GM15510 (cell line): ENCODE data around the gene FREM1.

Source experiments
- POLR2A ChIP-seq: IDR thresholded peaks from 3 replicates; pipeline ENCODE4 v1.6.1; 2011; ENCODE audit warnings: borderline replicate concordance; ENCODE audit not compliant: insufficient read length; ENCODE audit errors: extremely low read depth

Gene FREM1

GRCh38 chr9:14819183-14819582, 91.0 kb downstream of the FREM1 start:
- no peak for TF ChIP-seq POLR2A

GRCh38 chr9:14814249-14814628, 96.0 kb downstream of the FREM1 start:
- no peak for TF ChIP-seq POLR2A

- TF ChIP-seq POLR2A = no peak
Observed at GRCh38 chr9:14813336-14814248, 96.6 kb downstream of the FREM1 start.

GRCh38 chr9:14812806-14813205, 97.4 kb downstream of the FREM1 start:
- TF ChIP-seq POLR2A = no peak

GRCh38 chr9:14811844-14812243, 98.4 kb downstream of the FREM1 start:
- TF ChIP-seq POLR2A = no peak

- TF ChIP-seq POLR2A = no peak
Observed at GRCh38 chr9:14806941-14807520, 103.2 kb downstream of the FREM1 start.

GRCh38 chr9:14799030-14799429, 111.2 kb downstream of the FREM1 start:
- no peak for TF ChIP-seq POLR2A

GRCh38 chr9:14797435-14797834, 112.8 kb downstream of the FREM1 start:
- TF ChIP-seq POLR2A = no peak

- no peak for TF ChIP-seq POLR2A
Observed at GRCh38 chr9:14793389-14793788, 116.8 kb downstream of the FREM1 start.

- TF ChIP-seq POLR2A = no peak
Observed at GRCh38 chr9:14790628-14791027, 119.6 kb downstream of the FREM1 start.

- TF ChIP-seq POLR2A = no peak
Observed at GRCh38 chr9:14788846-14789245, 121.4 kb downstream of the FREM1 start.

- TF ChIP-seq POLR2A = no peak
Observed at GRCh38 chr9:14783358-14783757, 126.9 kb downstream of the FREM1 start.

- no peak for TF ChIP-seq POLR2A
Observed at GRCh38 chr9:14782286-14783051, 127.8 kb downstream of the FREM1 start.

- TF ChIP-seq POLR2A = no peak
Observed at GRCh38 chr9:14780693-14781092, 129.5 kb downstream of the FREM1 start.

- TF ChIP-seq POLR2A = no peak
Observed at GRCh38 chr9:14780251-14780650, 130.0 kb downstream of the FREM1 start.
